HG02870 (cell line): ENCODE measurements around the gene RAB3C.

ENCODE experiments used
- ATAC-seq: cut with Tn5 transposase; IDR thresholded peaks from one replicate; pipeline ENCODE4 v1.9.1; 2021; ENCODE audit warnings: mild to moderate bottlenecking, moderate library complexity; ENCODE audit not compliant: unreplicated experiment

Gene RAB3C

DNA sequence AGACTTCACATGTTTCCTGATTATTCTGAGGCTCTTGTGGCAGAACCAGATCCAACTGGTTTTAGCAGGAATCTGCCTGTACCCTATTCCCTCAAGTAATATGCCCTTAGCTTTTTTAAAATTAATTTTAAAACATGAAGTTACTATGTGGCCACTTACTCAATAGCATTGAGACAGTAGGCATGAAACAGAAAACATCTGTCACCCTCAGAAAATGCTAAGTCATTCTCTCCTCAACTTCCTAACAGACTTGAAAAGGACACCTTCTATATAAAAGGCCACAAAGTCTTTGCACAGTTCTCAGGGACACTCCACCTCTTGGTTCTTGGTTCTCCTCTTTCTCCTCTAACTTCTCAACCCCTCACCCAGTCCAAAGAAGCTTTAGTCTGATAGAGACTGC is 277.8 kb downstream of the RAB3C start:
- no peak for ATAC-seq

DNA sequence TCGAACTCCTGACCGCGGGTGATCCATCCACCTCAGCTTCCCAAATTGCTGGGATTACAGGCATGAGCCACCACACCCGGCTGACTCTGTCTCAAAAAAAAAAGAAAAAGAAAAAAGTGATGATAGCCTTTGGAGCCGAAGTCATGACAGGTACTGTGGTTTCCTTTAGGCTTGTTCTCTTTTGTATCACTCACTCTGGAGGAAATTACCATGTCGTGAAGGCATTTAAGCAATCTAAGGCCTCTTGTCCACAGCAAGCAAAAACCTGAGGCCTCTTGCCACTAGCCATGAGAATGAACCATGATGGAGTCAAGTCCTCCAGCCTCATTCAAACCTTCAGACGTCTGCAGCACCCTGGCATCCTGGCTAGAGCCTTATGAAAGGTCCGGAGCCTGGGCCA is 286.1 kb downstream of the RAB3C start:
- ATAC-seq: no peak

DNA sequence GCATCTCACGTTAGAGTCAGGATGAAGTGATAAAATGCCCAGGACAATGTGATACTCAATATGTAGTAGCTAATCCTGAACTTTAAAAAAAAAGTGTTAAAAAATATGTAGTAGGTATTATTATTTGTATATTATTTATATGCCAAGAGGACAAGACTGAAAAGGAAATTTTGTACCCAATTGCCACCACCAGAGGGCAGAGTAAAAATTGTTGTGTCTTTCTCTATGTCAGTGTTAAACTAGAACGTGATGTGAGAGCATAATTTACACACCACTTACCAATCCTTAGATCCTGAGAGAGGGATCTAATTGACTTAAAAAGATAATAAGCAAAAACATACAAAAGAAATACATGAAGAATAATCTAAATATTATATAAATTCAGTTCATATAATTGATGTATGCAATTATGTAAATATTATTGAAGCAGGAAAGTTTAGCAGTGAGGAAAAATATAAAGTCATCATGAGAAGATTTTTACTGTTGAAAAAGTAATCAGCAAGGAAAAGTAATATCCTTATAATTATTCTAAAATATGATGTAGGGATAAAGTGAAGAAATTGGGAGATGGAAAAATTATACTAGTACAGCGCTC is 288.9 kb downstream of the RAB3C start:
- peak; percentile 66 for ATAC-seq

DNA sequence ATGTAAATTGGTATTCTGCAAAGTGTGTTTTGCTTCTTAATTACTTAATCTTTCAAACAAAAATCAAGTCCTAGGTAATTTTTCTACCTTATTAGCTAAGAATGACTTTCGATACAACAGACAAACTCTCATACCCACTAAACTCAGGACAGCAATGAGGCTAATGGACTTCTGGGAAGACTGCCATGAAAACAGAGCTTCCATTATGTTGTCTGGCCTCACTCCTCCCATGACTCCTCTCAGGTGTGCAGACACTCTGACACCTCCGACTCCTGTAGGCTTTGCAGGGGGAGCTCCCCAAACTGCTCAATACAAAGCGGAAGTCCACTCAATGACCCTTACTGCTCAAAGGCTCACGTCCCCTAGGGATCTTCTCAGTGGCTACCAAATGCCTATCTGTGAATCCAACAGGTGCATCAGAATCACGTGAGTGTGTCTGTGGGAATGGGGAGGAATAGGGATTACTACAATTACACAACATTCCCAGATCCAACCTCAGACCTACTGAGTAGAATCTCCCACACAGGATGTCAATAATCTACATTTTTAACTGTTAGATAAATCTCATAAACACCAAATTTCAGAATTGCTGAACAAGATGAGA is 289.9 kb downstream of the RAB3C start:
- ATAC-seq: no peak

DNA sequence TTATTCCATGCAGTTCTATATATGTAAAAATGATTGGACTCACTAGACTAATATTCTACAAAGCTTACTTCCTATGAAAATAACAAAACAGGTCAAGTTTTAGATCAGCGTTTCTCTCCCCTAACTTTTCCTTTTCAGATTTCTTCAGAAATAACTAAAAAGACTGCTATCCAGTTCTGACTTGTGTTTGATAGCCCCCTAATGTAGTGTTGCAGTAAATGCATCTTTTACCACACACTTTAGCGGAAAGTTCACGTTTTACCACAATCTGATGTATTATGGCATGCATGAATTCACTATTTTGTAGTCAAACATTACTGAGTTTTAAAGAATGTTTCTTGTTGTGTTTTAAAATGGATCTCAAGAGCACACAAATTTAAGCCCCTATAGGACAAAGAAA is 292.7 kb downstream of the RAB3C start:
- ATAC-seq: no peak

DNA sequence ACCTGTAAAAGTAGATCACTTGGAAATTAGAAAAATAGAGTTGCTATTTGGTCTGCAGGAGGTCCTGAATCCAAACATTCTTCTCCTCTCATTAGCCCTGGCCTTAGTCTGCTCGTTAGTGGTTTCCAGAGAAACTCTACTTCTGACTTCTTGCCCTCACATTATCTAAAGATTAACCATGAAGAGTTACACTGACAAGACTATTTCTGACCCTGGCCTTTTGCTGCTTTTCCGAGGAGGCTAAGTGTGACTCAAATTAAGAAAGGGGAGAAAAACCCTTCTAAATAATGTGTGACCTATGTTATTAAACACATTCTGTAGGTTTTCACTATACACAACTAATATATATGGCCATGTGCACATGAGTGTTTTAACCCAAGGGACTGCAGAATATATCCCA is 302.4 kb downstream of the RAB3C start:
- no peak for ATAC-seq

DNA sequence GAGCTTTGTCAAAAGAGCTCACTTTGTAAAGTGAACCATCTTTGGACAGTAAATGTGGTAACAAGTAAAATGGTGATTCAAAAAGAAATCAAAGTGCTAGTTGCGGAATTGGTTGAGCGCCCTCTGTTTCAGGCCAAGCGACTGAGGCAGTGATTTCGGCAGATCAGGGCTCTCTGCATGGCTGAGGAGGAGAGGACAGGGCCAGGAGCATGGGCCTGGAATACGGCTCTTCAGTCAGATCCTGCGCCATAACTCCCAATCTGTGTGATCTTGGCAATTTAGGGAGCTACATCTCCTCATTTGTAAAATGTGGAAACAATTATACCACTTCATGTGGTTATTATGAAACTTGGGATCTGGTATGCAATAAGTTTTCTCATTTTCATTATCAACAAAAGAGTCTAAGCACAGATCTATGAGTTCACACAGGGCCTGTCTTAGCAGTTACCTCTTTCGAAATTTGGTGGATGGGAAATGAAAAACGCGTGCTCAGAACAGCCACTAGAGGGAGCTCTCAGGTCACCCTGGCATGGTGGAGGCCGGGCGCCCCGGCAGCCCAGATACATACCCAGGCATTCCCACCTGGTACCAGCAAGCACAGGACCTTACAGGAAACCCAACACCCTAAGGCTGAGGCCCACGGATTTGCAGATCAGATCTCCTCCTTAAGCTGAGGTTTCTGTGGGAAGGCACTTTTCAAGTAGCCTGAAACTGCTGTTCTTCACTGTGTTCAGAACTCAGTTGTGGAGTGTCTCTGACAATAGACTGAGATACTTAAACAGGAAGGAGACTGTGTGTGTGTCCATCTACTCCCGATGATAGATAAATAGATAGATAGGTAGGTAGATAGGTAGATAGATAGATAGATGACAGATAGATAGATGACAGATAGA is 303.7 kb downstream of the RAB3C start:
- peak; percentile 71 for ATAC-seq

DNA sequence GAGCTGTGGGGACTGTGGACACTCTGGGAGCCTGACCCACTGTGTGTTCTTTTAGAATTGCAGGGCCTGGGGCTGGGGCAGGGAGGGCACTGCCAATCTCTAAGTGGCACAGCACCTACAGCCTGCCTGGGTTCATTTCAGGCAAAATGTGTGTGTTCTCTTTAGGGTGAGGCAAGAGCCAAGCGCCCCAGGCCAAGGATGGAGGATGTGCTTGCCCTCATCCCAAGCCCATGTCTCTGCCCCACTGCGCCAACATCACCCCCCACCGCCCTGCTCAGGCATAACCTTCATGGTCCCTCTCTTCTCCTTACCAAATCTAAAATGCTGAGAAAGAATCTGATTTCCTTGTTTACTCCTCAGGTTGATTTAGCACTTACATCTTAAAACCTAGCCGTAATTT is 304.4 kb downstream of the RAB3C start:
- no peak for ATAC-seq

DNA sequence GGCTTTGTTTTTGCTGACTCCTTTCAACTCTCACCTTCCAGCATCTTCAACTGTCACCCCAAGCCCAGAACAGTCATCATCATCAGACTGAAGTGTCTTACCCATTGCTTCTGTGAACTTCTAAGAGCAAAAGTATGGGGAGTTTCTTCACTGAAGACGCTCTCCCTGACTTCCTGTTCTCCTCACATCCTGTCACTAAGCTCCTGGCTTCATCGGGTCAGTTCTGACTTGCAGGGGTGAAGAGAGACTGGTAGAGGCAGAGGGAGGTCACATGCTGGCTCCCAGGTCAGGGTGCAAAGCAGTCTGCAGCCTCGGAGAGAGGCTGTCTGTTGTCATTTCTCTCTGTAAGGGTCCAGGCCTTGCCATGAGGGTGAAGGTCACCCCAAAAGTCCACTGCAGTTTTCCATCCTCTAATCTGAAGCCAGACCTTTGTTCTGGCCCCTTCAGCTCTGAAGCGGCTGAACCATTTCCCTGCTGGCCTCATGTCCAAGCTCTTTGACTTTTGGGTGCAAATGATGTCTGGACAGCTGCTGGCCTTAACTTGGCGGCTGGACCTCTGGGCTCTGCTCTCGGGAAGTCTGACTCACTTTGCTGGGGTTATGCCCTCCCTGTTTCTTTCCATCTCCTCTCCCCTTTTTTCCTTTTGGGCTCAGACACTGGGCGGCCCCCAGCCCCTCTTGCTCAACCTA is 305.0 kb downstream of the RAB3C start:
- ATAC-seq: no peak

DNA sequence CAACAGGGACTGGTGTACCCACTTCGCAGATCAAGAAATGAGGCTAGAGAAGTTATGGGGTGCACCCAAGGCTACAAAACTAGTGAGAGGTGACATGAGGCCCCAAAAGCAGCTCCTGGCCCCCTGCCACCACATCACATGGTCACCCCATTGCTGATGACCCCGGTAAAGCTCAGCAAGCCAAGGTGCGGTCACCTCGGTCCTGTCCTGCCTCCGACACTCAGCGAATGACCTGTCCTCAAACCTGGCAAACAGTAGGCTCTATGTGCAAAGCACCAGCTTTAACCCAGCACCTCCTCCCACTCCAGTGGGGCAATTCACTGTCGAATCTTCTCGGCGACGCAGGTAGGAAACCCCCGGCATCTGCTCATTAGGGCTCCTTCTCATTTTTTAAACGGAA is 307.4 kb downstream of the RAB3C start:
- no peak for ATAC-seq

DNA sequence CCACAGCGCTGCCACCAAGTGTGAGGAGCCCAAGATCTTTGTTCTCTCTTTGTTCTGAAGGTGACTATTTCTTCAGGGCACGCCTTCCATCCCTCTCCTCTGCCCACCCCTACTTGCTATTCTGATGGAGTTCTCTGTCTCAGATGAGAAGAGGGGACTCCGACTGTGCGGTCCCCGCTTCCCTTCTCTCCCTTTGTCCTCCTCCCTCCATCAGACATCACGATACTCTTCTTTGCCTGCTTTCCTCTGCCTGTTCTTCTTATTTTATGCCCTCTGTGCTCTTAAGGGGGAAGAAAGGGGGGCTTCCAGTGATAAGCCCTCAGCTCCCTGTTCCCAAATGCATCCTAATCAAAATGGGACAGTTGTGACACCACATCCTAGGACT is 307.8 kb downstream of the RAB3C start:
- no peak for ATAC-seq

DNA sequence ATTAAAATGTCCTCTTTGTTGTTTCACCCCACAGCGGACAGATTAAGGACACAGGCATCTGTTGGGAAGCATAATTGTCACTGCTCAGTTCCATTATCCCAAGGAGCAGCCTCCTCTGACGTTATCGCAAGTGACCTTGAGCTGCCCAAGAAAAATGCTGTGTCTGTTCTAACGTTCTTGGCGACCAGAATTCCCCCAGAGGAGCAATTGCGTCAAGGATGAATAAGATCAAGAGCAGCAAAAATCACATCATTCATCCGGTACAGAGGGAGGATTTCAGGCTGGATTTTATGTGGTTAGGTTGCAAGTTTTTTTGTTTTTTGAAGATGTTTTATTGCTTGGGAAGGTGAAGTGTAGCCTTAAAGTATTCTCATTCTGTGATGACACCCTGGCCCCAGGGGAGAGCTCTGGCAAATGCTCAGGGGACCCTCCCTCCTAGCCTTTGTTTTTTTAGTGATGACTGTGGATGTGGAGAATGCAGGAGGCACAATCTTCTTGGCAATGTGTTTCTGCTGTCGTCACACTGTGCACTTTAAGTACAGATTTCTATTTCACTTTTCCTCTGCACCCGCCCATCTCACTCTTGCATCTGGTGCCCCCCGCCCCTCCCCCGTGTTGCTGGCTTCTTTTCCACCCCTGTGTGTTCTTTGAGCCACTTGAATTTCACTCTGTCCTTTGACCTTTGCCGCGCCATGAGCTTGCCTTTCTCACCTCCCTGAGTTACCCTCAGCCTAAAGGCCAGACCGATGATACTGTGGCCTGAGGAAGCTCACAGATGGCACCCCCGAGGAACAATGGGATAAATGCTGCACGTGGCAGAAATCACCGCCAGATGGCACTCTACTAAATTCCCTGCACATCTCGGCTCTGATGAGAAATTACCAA is 308.5 kb downstream of the RAB3C start:
- ATAC-seq: peak; percentile 41

DNA sequence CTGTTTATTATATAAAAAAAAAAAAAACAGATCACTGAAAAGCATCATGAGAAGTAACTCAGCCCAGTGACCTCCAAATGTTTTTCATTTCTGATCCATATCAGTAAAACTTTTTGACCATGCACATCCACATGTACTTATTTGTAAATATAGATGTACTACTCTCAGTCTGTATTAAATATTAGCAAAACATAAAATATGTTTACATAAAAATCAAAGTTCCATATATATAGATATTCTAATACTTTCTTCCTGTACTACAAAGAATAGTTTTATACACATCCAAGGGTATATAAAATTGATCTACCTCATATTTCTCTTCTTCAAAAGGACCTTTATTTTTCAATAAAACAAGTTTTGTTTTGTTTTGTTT is 309.1 kb downstream of the RAB3C start:
- ATAC-seq: no peak

DNA sequence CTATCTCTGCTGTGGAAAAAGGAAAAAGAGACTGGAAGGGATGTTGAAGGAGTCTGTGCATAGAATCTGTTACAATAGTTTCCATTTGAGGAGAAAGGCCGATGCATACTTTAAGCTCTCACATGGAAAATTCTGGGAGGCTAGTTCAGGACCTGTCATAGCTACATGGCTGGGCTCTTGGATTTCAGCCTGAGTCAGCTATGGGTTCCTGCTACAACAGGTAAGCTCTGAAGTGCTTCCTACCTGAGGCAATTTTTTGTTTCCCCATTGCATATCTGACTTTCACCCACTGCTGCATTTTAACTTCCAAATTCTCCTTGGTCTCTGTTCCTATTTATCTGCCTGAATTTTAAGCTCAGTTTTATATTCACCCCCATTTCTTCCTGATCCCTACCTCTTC is 310.7 kb downstream of the RAB3C start:
- ATAC-seq: no peak

DNA sequence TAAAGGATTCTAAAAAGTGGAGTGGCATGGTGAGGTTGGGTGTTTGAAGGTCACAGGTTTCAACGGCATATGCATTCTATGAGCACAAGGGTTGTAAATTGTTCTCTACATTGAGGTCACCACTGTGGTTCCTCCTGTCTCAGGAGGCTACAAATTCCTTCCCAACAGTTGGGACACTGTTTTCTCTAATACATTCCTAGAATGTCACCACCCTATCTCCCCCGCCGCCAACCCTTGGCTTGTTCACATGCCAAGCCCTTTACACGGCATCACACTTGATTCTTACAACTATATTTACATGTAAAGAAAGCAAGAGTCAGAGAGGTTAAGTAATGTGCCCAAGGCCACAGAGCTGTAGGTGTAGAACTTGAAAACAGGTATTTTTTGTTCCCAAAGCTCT is 315.1 kb downstream of the RAB3C start:
- no peak for ATAC-seq

DNA sequence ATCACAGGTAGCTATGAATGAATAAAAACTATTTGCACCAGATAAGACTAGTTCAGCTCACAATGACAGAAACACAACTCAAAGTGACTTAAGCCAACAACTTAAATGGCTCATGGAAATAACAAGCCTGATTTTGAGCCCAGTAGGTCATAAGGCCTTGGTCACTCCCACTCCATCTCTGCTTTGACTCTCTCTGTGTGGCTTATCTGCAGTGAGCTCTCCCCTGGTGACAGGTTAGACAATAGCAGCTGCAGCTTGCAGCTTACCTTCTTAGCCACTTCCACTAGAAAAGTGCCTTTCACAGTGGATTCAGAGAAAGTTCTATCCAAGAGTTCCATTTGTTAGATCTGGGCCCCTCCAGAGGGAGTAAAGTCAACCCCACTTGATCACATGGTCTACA is 315.7 kb downstream of the RAB3C start:
- no peak for ATAC-seq

DNA sequence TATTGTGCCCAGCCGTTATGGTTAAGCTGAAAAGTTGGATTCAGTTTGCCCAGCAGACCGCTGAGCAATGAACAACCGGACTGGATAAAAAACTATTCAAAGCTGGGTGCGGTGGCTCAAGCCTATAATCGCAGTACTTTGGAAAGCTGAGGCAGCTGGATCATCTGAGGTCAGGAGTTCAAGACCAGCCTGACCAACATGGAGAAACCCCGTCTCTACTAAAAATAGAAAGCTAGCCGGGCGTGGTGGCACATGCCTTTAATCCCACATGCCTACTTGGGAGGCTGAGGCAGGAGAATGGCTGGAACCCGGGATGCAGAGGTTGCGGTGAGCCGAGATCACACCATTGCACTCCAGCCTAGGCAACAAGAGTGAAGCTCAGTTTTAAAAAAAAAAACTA is 318.4 kb downstream of the RAB3C start:
- ATAC-seq: no peak

DNA sequence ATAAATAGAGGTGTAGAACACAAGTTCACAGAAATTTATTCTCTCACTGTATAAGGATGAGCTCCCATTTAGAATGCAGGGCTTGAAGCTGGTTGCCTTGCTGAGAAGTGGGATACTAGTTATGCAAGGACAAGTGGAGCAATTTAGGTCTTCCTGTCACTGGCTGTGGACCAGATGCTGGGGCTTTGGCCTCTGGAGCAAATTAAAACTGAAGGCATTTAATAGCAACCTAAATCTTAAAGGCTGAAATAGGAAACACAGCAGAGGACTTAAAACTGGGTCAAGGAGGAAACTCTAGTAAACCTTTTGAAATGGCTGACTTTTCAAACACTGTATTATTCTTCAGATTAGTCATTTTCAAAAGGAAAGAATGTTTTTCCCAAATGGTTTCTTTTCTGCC is 319.4 kb downstream of the RAB3C start:
- ATAC-seq: no peak

DNA sequence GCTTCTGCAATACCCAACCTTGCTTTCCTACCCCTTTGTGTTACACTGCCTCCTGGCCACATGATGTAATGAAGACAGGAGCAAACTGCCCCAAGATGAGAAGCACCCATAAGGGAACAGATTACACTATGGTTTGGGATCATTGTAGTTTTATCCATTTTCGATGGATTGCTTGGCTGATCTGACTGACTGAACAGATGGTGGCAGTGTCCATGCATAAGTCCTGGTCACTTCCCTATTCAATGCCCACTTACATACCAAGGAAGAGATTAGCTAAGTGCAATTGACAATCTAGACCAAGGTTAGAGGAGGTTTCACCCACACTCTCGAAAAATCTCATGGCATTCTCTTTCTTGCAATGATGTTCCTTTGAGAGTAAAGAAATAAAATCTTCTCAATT is 319.9 kb downstream of the RAB3C start:
- no peak for ATAC-seq

DNA sequence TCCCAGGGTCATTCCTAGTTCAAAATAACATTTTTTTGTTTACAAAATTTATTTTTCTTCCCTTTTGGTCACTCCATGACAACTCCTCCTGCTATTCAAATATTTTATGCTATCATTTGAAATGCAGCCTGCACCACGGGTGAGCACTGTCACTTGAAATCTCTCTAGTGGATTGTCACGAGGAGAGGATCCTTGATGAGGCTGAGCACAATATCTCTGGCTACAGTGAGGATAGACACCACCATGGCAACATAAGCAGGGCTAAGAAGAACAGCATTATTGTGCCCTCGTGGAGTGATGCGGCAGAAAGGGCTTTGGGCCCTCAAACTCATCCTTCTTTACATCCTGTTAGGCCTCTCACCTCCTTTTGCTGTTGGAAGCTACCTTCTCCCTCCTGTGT is 321.9 kb downstream of the RAB3C start:
- ATAC-seq: no peak

DNA sequence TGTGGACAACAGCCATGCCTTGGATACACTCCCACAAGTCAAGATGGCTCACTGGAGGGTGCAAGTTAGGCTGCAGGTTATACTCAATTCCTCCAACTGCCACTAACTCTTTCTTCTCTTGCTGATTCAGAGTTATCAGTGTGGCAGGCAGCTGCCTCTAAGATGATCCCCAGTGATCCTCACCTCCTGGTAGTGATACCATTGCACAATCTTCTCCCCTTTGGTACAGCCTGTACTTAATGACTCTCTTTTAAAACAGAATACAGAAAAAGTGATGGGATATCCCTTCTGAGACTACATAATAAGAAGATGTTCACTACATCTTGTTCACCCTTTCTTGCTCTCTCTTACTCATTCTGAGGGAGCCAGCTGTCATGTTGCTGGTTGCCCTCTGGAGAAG is 323.1 kb downstream of the RAB3C start:
- ATAC-seq: no peak
